Skin of body (tissue), 2 donors: Measurements from ENCODE around the gene SLC12A7. TPM values are rescaled to one million over a fixed set of nuclear protein-coding genes. Genes with fewer than 3 reads are reported as not detected.
A peak's percentile ranks its signal among the peaks of the same experiment; 100 is the strongest.
"Not testable (repeated sequence)": the region's sequence is repeated elsewhere in the genome, so short reads cannot be mapped to it uniquely, and the experiment has no call there.

ENCODE experiments used
- DNase-seq: peaks from one replicate; lab custom pipeline; 2025; lab: John Stamatoyannopoulos, UW
- total RNA-seq: library from RNA; depleted of rRNA; stranded (reverse); fragments of >200 nt; gene quantifications from one replicate; pipeline ENCODE4 v1.2.3, GENCODE V29; 2014

Gene SLC12A7
- total RNA-seq, 1 donor from 2014 or later, result 13.7 TPM

- DNase-seq, result no peak
Observed at GRCh38 chr5:1026700-1027621, 84.9 kb downstream of the SLC12A7 start.

- not testable (repeated sequence) for DNase-seq
Observed at GRCh38 chr5:1021969-1022336, 89.9 kb downstream of the SLC12A7 start.

GRCh38 chr5:1021136-1021968 is 90.5 kb downstream of the SLC12A7 start:
- peak; percentile 87 for DNase-seq

GRCh38 chr5:1020452-1020961 is 91.4 kb downstream of the SLC12A7 start:
- no peak for DNase-seq

- DNase-seq, result no peak
Observed at GRCh38 chr5:1019001-1019905, 92.6 kb downstream of the SLC12A7 start.

- DNase-seq, result no peak
Observed at GRCh38 chr5:1018596-1018995, 93.3 kb downstream of the SLC12A7 start.

- no peak for DNase-seq
Observed at GRCh38 chr5:1017691-1018455, 94.0 kb downstream of the SLC12A7 start.

- no peak for DNase-seq
Observed at GRCh38 chr5:1017056-1017455, 94.8 kb downstream of the SLC12A7 start.

- no peak for DNase-seq
Observed at GRCh38 chr5:1016476-1016875, 95.4 kb downstream of the SLC12A7 start.

GRCh38 chr5:1016036-1016435 is 95.8 kb downstream of the SLC12A7 start:
- DNase-seq, result no peak

- no peak for DNase-seq
Observed at GRCh38 chr5:1015507-1015906, 96.4 kb downstream of the SLC12A7 start.

- DNase-seq, result no peak
Observed at GRCh38 chr5:1014781-1015221, 97.1 kb downstream of the SLC12A7 start.

- DNase-seq, result no peak
Observed at GRCh38 chr5:1014346-1014745, 97.5 kb downstream of the SLC12A7 start.

- DNase-seq, result no peak
Observed at GRCh38 chr5:1013948-1014301, 97.9 kb downstream of the SLC12A7 start.

- DNase-seq, result no peak
Observed at GRCh38 chr5:1013238-1013947, 98.5 kb downstream of the SLC12A7 start.

- no peak for DNase-seq
Observed at GRCh38 chr5:1012900-1013237, 99.0 kb downstream of the SLC12A7 start.

GRCh38 chr5:1012313-1012841 is 99.5 kb downstream of the SLC12A7 start:
- no peak for DNase-seq

- no peak for DNase-seq
Observed at GRCh38 chr5:1011741-1012312, 100.0 kb downstream of the SLC12A7 start.

- DNase-seq, result no peak
Observed at GRCh38 chr5:1011226-1011631, 100.6 kb downstream of the SLC12A7 start.
